HepG2 (cell line): ENCODE measurements around the gene BABAM2.

ENCODE experiments used
- ATF2 ChIP-seq: sonication (generic); formaldehyde crosslinking; IDR thresholded peaks from 2 replicates; pipeline ENCODE4 v1.4.0; 2020; ENCODE audit warnings: missing genetic modification reagents
- BRCA1 ChIP-seq: sonication (generic); formaldehyde crosslinking; IDR thresholded peaks from 2 replicates; pipeline ENCODE4 v1.4.0; 2020; ENCODE audit warnings: missing genetic modification reagents
- CBX1 ChIP-seq: IDR thresholded peaks from one replicate; pipeline ENCODE4 v1.6.1; 2016; ENCODE audit warnings: antibody characterized with exemption, low read depth
- CTCF ChIP-seq: sonication (generic); formaldehyde crosslinking; IDR thresholded peaks from 2 replicates; pipeline ENCODE4 v1.5.0; 2020; ENCODE audit warnings: mild to moderate bottlenecking, missing genetic modification reagents, moderate library complexity
- DR1 ChIP-seq: sonication (generic); formaldehyde crosslinking; IDR thresholded peaks from 2 replicates; pipeline ENCODE4 v1.8.0; 2021; ENCODE audit warnings: mild to moderate bottlenecking, missing genetic modification reagents, inconsistent platforms
- EP300 ChIP-seq, 3 experiments: sonication (generic) in 1 of 3; formaldehyde crosslinking in 1 of 3; IDR thresholded peaks; 2 replicates each; pipeline versions ENCODE4 v1.5.1 to v1.6.1; 2011 to 2020; ENCODE audit warnings: low read depth in 2 of 3, low read length in 2 of 3, borderline replicate concordance in 1 of 3, improper control_type of control experiment in 1 of 3, mild to moderate bottlenecking in 1 of 3, missing genetic modification reagents in 1 of 3, moderate library complexity in 1 of 3
- FOXA3 ChIP-seq: IDR thresholded peaks from 2 replicates; pipeline ENCODE4 v1.6.1; 2016; ENCODE audit warnings: missing genetic modification reagents, missing compliant biosample characterization
- RAD21 ChIP-seq: fragments of 450-650 bp; formaldehyde crosslinking; IDR thresholded peaks from 2 replicates; pipeline ENCODE4 v1.5.0; 2020; ENCODE audit warnings: mild to moderate bottlenecking
- SMC3 ChIP-seq: IDR thresholded peaks from 2 replicates; pipeline ENCODE4 v1.6.1; 2011; ENCODE audit warnings: low read length, improper control_type of control experiment
- TAF1 ChIP-seq: sonication (generic); formaldehyde crosslinking; IDR thresholded peaks from 2 replicates; pipeline ENCODE4 v1.4.0; 2020; ENCODE audit warnings: missing genetic modification reagents
- TBL1XR1 ChIP-seq: fragments of 150-350 bp; IDR thresholded peaks from 2 replicates; pipeline ENCODE4 v1.6.1; 2014; ENCODE audit warnings: borderline replicate concordance, low read length; ENCODE audit not compliant: partially characterized antibody
- TBP ChIP-seq: sonication (generic); formaldehyde crosslinking; IDR thresholded peaks from 2 replicates; pipeline ENCODE4 v1.5.0; 2020; ENCODE audit warnings: missing genetic modification reagents
- ZBTB7B ChIP-seq: sonication (generic); formaldehyde crosslinking; IDR thresholded peaks from 2 replicates; pipeline ENCODE4 v1.4.0; 2020; ENCODE audit warnings: missing genetic modification reagents
- ZSCAN12 ChIP-seq: sonication (generic); formaldehyde crosslinking; IDR thresholded peaks from 2 replicates; pipeline ENCODE4 v1.9.0; 2021; ENCODE audit warnings: mild to moderate bottlenecking, missing genetic modification reagents

GRCh38 chr2:28363686-28364280 is 473.3 kb downstream of the BABAM2 start:
- TF ChIP-seq FOXA3 (CRISPR knock-in tag), result no peak
- no peak for TF ChIP-seq TAF1 (CRISPR knock-in tag)
- no peak for TF ChIP-seq EP300 (IDR thresholded peaks at IDR 0.05; ENCODE audit: low read depth in 2 of 2, low read length in 2 of 2)
- TF ChIP-seq EP300 (CRISPR knock-in tag; IDR thresholded peaks at IDR 0.05; ENCODE audit: borderline replicate concordance), result no peak
- TF ChIP-seq ZSCAN12 (CRISPR knock-in tag), result no peak
- no peak for TF ChIP-seq ZBTB7B (CRISPR knock-in tag)
- no peak for TF ChIP-seq CBX1
- no peak for TF ChIP-seq RAD21 (CRISPR knock-in tag)
- no peak for TF ChIP-seq BRCA1 (CRISPR knock-in tag)
- TF ChIP-seq CTCF (CRISPR knock-in tag), result no peak
- no peak for TF ChIP-seq ATF2 (CRISPR knock-in tag)
- no peak for TF ChIP-seq DR1 (CRISPR knock-in tag)
- TF ChIP-seq TBL1XR1, result no peak
- TF ChIP-seq TBP, result no peak
- no peak for TF ChIP-seq SMC3
